ENCODE measurements around the gene DCDC2.
"Not testable (repeated sequence)": the region's sequence is repeated elsewhere in the genome, so short reads cannot be mapped to it uniquely, and the experiment has no call there.

DCDC2 gene

DNA sequence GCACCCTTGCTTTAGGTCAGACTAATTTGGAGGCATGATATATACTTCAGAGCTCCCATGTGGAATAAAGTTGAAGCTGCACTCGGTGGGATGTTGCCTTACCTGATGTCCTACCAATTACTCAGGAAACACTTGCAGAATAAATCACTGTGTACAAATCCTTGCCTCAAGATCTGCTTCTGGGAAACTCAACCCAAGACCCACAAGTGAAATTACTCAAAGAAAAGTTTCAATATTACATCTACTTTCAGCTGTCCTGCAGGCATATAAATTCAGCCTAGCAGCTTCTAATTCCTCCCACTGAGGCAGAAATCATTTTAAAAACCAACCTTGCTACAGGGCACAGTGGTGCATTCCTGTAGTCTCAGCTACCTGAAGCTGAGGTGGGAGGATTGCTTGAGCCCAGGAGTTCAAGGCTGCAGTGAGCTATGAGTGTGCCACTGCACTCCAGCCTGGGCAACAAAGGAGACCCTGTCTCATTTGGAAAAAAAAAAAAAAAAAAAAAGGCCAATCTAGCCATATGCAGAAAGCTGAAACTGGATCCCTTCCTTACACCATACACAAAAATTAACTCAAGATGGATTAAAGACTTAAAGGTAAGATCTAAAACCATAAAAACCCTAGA lies 20.7 kb upstream of the DCDC2 start:
- DNase-seq: no peak

DNA sequence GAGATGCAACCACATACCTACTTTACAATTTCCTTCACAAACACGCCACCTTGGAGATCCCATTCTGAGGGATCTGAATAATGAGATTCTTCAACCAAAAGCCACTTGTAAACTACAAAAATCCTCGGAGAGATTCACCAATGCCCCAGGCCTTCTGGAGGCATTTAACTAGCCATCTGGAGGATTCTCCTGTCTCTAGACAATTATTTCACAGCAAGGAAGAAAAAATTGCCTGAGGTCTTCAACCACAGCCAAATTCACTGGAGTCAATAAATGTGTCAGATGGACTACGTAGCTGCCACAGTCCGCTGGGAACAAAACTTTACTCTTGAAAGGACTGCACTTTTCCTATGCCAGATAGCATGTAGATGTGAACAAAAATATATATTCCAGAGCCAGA lies 19.0 kb upstream of the DCDC2 start:
- no peak for DNase-seq

DNA sequence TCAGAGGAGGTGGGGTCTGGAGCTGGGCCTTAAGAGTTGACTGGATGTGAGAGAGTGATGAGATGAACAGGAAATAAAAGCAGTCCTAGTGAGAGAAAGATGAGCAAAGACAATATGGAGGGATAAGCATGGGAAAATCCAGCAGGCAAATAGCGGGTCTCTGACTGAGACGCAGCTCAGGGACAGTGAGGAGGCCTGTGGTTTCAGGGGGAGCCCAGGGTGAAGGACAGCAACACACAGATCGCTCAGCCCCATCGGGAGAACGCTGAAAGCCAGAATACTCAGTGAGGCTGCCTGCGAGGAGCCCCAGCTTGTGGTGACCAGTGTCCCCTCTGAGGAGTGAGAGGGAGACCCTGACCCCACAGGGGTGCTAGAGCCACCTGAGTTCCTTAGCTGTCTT lies 16.8 kb upstream of the DCDC2 start:
- DNase-seq: no peak

DNA sequence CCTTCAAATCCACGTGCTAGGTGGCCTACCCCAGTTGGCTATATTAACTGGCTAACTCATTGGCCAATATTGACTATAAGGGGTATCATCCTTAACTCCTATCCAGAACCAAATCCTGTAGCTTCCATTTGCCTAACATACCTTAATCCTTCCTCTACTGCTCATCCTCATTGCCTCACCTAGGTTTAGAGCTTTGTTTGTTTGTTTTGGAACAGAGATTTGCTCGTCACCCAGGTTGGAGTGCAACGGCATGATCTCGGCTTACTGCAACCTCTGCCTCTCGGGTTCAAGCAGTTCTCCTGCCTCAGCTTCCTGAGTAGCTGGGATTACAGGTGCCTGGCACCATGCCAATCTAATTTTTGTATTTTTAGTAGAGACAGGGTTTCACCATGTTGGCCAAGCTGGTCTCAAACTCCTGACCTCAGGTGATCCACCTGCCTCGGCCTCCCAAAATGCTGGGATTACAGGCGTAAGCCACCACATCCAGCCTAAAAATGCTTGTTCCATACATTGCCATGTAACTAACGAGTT lies 7.3 kb upstream of the DCDC2 start:
- DNase-seq: not testable (repeated sequence)

DNA sequence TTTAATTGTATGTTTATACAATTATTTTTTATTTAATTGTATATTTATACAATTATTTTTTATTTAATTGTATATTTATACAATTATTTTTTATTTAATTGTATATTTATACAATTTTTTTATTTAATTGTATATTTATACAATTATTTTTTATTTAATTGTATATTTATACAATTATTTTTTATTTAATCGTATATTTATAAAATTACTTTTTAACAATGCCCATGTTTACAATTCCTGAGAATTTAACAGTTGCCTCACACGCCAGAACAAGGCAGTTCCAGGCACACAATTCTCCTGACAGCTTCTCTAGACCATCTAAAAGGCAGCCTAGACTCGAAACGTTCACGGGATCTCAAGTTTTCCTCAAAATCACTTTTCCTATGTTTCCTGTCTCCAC lies 4.5 kb upstream of the DCDC2 start:
- DNase-seq: not testable (repeated sequence)

DNA sequence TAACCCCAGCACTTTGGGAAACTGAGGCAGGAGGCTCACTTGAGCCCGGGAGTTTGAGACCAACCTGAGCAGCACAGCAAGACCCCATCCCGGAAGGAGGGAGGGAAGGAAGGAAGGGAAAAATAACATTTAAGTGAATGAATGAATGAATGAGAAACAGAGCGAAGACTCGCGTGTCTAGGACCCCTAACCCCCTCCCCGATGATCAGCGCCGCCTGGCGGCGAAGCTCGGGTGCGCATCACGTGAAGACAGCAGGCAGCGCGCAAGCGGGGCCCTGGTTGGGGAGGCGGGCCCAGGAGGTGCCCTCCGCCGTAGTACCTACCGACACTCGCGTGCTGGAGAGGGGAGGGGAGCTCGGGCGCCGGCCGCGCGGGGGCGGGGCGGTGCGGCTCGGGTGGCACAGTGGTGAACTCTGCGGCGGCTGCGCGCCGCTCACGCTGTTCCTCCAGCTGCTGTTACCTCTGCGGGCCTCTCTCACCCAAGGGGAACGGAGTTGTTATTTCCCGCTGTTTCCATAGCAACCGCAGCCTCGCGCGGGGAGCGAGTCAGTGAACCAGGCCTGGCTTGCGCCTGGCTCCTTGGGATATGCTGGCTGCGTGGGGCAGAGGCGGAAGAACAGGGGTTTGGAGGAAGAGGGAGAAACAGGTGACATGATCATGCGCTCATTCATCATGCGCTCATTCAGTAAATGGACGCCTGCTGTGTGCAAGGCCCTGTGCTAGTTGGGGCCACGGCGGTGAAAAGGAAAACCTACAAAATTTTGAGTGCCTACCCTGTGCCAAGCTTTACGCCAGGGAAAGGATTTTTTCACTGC lies 2.0 kb upstream of the DCDC2 start:
- DNase-seq: peak; percentile 90

DNA sequence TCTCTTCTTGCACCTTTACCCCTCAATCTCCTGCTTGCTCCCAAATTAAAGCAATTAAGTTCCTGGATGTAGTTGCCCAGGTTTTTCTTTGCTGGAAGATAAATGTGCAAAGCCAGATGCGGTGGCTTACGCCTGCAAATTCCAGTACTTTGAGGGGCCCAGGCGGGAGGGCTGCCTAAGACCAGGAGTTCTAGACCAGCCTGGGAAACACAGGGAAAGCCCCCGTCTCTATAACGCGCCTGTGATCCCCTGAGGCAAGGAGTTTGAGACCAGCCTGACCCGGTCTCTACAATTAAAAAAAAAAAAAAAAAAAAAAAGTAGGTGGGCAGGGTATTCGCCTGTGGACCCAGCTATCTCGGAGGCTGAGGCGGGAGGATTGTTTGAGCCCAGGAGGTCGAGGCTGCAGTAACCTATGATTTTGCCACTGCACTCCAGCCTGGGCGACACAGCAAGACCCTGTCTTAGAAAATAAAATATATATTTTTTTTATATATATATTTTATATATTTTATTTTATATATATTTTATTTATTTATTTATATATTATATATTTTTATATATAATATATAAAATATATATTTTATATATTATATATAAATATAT lies 461 bp upstream of the DCDC2 start:
- no peak for DNase-seq

DNA sequence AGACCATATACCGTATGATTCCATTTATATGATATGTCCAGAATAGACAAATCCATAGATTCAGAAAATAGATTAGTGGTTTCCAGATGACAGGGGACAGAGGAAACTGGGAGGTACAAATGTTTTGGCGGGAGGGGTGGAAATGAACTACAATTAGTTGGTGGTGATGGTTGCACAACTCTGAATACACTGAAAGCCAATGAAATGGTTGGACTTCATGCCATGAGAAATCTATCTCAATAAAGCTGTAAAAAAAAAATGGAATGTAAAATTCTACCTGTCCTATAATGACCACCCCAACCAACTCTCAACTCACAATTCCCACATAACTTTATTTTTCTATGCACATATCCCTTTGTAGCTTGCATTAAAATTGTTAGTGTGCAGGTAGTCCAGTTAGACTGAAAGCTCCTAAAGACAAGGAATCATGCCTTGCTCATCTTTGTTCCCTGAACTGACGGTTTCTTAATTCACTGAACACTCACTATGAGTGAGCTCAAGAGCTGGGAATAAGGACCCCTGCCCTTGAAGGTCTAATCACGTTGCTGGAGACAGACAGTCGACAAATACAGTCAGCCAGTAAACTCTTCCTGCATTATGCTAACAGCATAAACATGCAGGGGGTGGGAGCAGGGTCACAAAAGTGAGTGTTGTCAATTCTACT lies 1.4 kb downstream of the DCDC2 start:
- no peak for DNase-seq

DNA sequence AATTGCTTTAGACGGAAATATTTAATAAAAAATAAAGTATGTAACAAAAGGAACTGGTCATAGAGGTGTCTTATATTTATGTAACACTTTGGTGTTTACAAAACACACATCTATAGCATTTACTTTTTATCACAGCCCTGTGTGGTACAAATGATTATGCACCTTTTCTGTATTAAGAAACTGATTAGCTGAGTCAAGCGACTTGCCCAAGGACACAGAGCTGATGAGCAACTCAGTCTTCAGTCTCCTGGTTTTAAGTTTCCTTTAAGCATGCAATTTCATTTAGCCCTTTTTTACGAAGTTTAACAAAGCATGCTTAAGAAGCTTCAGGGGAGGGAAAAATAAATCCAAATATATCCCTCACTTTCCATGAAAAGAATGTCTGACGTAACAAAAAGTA lies 2.5 kb downstream of the DCDC2 start:
- DNase-seq: no peak

DNA sequence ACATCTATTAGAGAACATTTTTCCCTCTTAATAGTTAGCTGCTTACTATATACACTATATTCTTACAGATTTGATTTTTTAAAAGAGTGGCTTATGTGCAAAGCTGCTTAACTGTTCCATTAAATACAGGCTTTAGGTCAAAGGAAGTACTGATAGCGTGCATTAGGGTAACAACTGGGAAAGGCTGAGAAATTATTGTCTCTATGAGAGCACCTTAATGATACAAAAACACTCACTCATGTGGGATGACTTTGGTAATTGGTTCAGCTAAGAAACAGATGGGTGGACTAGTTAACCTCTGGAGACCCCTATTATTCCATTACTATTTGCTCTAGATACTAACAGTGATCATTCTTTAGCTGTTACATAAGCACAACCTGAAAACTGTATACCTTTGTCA lies 4.0 kb downstream of the DCDC2 start:
- DNase-seq: no peak

DNA sequence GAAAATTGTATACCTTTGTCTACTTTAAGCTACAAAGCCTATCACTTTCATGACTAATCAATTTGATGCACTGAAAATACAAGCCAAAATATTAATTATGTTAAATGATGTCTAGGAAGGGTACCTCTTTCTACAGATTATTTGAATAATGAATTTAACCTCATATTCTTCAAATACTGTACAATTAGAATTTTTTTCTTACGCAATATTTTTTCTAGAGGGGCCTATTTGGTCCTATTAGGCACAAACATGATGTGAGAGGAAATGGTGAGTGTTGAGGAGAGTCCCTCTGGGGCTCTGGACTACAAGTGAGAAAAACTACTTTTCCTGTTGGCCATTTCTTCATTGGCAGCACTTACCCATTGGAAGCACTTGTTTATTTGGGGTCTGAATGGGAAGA lies 5.4 kb downstream of the DCDC2 start:
- no peak for DNase-seq

DNA sequence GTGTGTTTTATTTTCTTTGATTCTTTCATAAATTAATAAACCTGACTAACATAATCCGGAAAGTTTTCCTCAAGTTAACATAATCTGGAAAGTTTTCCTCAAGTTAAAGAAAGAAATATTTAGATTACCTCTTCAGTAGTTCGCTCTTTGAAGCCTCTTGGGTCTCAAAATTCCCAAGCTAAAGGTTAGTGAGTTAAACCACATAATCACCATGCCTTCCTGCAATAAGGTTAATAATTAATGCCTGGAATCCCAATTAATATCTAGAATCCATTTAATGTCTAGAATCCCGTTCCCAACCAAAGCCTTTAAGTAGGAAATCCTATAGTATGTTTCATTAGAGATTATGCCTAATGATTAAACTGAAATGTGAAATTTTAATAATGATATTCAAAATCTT lies 12.9 kb downstream of the DCDC2 start:
- no peak for DNase-seq

DNA sequence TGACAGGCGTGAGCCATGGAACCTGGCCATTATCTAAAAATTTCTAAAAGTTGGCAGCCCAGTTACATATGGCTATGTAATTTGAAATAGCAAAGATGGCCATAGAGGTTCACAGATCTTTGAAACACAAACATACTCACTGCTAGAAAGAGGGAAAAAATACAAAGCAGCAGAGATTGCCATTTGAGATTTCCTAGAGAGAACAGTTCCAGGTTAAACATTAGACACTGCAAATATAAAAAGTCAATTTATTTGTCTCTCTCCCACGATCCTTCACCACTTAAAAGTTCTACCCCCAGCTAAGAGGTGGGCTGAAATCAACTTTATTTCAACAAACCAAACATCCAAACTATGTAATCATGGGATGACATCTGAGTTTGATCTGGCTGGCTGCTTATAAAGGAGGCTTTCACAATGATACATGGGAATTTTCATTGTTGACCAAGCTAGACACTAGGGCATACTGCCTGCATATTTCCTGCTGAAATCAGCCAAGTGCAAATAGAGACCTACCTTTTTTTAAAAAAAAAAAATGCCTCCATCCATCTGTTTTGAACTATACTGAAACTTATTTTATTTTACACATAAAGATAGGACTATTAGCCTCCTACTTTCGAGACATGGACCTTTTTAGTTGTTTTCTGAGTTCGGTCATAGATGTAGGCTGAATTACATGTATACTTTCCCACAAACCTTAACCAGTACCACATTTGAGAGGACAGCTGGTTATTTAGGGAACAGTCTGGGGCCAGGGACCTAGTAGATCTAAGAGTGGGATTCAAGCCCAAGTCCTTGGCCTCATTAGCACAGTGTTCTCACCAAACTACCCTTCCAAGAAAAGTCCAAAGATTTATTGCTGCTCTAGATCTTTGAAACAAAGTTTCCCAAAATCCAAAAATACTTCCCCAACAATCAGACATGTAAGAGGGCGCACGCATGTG lies 16.6 kb downstream of the DCDC2 start:
- no peak for DNase-seq

DNA sequence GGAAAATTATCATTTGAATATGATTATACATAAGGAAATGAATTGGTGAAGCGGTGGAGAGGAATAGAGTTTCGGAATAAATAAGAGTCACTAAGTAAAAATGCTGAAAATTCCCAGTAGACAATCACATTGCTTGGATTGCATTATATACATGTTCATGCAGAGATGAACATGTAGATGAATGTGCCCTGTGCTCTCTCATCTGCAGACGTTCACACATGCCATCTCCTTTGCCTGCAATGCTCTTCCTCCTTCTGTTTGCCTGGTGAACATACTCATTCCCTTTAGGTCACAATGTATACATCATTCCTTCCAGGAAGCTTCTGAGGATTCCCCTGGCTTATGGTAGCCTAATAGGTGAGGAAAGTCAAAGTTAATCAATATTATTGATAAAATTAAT lies 17.9 kb downstream of the DCDC2 start:
- DNase-seq: no peak

DNA sequence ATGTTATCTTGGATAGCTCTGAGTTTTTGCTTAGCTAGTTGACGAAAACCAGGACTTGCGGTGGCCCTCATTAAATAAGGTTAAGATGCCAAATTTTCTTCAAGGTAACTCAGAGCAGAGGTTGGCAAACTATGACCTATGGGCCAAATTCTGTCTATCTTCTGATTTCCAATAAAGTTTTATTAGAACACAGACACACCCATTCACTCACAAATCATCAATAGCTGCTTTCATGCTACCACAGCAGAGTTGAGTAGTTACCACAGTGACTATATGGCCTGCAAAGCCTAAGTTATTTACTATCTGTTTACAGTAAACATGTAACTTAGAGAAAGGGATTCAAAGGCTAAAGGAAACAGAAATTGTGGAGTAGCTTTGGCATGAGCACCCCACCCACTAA lies 23.6 kb downstream of the DCDC2 start:
- DNase-seq: no peak

DNA sequence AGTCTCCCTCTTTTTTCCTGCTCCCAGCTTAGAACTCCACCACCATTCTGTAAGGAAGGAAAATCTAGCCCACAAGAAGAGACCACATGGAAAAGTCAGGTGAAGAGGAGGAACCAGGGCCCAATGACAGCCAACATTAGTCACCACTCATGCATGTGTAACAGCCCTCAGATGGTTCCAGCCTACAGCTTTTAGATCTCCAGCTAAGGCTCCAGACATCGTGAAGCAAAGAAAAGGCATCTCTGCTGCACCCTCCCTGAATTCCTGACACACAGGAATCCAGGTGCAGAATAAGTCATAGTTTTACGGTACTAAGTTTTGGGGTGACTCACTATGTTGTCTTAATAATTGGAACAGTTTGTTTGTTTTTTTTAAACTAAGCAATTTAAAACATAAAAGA lies 25.5 kb downstream of the DCDC2 start:
- no peak for DNase-seq

DNA sequence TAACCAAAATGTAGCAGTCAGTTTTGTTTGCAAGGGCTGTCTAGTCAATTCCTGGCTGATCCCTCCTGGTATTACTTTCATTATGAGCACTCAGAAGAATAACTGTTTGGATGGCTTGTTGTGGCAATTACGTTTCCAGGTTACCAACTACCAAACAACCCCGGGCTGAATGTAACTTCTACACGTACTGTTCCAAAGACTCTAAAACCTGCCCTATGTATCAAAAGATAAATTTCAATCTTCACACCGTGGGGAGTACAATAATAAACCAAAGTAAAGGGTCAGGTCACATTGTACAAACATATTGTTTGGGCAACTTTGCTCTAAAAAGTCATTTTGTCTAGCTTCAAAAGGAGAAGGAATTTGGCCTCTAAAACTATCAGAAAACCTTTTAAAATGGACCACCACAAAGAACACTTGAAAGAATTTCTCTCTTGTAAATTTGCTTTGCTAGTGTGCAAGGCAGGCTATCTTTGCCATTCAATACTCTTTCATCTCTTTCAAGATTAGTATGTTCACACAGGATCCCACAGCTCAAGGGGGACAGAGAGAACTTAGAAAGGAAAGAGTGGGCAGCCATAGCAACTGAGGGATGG lies 27.6 kb downstream of the DCDC2 start:
- DNase-seq: no peak

DNA sequence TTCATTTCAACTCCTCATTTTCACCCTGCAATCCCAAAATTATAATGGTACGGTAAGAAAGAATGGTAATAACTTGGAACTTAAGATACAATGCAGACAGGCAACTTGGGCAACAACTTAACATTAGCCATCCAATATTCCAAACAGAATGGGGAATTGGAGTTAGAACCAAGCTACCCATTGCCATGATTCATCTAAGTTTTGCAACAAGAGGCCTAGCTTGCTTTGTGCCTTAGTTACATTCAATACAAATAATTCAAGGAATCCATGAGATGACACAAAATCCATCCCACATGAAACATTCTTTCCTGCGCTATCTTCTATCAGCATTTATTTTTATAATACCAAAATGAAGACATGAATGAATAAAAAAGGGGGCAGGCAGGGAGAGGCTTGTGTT lies 28.4 kb downstream of the DCDC2 start:
- DNase-seq: no peak

DNA sequence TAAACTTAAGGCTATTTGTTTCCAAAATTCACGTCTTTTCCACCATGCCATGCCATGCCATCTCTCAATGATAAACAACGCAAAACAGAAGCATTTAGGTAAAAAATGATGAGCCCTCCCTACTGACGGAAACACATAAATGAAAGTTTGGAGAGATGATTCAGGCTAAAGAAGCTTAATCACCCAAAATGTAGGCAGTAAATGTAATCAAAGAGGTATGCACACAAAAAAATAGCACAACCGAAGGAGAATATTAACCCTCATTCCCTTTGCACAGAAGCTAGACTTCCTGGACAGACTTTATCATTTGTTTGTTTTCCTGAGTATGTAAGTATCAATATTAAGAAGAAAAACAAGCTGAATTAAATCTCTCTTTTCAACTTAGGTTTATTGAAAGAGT lies 28.8 kb downstream of the DCDC2 start:
- no peak for DNase-seq

DNA sequence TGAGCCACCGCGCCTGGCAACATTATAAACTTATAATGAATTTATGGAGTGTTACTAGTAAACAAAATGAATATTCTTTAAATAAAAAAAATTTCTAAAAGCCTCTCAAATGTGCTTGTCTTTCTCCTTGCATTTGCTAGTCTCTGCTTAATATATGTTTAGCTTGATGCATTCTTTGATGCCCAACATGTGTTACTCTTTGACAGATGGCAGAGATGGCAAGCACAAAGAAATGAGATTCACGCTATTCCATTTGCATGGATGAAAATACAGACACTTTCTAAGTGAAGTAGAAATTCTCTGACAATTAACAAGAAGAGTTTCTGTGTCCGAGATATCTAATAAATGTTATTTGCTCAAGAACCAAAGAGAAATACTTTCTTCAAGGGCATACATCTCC lies 30.1 kb downstream of the DCDC2 start:
- no peak for DNase-seq

DNA sequence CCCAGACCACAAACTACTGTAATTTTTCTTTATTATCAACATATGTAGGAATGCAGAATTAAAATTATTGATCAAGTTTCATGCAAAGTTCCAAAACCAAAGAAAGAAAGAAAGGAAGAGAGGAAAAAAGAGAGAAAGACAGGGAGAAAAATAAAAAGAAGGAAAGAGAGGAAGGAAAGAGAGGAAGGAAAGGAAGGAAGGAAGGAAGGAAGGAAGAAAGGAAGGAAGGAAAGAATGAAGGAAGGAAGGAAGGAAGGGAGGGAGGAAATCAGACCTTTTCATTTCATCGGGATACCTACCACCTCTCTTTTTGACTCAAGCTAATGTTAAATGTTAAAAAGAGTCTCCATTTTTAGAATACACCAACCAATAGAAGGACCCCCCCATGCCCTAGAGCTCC lies 31.9 kb downstream of the DCDC2 start:
- no peak for DNase-seq

DNA sequence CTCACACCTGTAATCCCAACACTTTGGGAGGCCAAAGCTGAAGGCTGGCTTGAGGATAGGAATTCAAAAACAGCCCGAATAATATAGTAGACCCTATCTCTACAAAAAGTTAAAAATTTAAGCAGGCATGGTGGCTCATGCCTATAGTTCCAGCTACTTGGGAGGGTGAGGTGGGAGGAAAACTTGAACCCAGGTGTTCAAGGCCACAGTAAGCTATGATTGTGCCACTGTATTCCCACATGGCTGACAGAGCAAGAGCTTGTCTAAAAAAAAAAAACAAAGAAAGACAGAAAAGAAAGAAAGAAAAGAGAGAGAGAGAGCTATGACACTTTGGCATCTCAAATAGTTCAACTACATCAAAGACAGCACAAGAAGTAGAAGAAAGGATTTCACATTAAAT lies 33.2 kb downstream of the DCDC2 start:
- DNase-seq: no peak

All from NCI-H2081 treated with DMSO at 0.1 percent for 48 hours (cell line).